Gastroesophageal sphincter (tissue), 3 donors: ENCODE results near the gene PRODH2.

Experiments
- CTCF ChIP-seq, 4 experiments: fragments of 200-600 bp in 2 of 4; fragments of 450-650 bp in 2 of 4; sonication (generic) in 1 of 4; IDR thresholded peaks; one replicate each; pipeline ENCODE4 v1.5.1; 2017 to 2019; ENCODE audit warnings: antibody characterized with exemption in 4 of 4, mild to moderate bottlenecking in 2 of 4, moderate library complexity in 2 of 4
- EP300 ChIP-seq: sonication (generic); formaldehyde crosslinking; IDR thresholded peaks from one replicate; pipeline ENCODE4 v1.6.1; 2017; ENCODE audit warnings: antibody characterized with exemption, mild to moderate bottlenecking
- POLR2A ChIP-seq, 2 donors: fragments of 450-650 bp; IDR thresholded peaks; one replicate each; pipeline ENCODE4 v1.6.1; 2017; ENCODE audit warnings: antibody characterized with exemption in 2 of 2, mild to moderate bottlenecking in 2 of 2, moderate library complexity in 1 of 2

- TF ChIP-seq EP300 (no peak), POLR2A (IDR thresholded peaks at IDR 0.05) (no peak), CTCF (IDR thresholded peaks at IDR 0.05) (no peak)
Observed at GRCh38 chr19:35847911-35848310, 35.3 kb upstream of the PRODH2 start.
